ENCODE measurements around the gene MPV17.
A peak's percentile ranks its signal among the peaks of the same experiment; 100 is the strongest.
"Not testable (repeated sequence)": the region's sequence is repeated elsewhere in the genome, so short reads cannot be mapped to it uniquely, and the experiment has no call there.

The MPV17 gene

GRCh38 chr2:27322301-27322765 lies 564 bp downstream of the MPV17 start:
- no peak for DNase-seq

GRCh38 chr2:27320958-27321543 lies 1.8 kb downstream of the MPV17 start:
- no peak for DNase-seq

GRCh38 chr2:27319839-27320238 lies 3.1 kb downstream of the MPV17 start:
- not testable (repeated sequence) for DNase-seq

- DNase-seq, result no peak
Measured at GRCh38 chr2:27316655-27317412, 6.1 kb downstream of the MPV17 start.

GRCh38 chr2:27315122-27315521 lies 7.8 kb downstream of the MPV17 start:
- no peak for DNase-seq

GRCh38 chr2:27314709-27315108 lies 8.2 kb downstream of the MPV17 start:
- DNase-seq, result no peak

- no peak for DNase-seq
Measured at GRCh38 chr2:27313882-27314645, 8.8 kb downstream of the MPV17 start.

- no peak for DNase-seq
Measured at GRCh38 chr2:27312152-27312551, 10.7 kb downstream of the MPV17 start.

GRCh38 chr2:27309651-27310050 lies 13.2 kb downstream of the MPV17 start:
- DNase-seq, result no peak

- DNase-seq, result no peak
Measured at GRCh38 chr2:27308359-27308881, 14.5 kb downstream of the MPV17 start, which contains the start of gene UCN. Gene UCN (minus strand): TSS chr2:27308445. CDS start chr2:27307895, 550 bp downstream.

- DNase-seq, result no peak
Measured at GRCh38 chr2:27307545-27308358, 15.1 kb downstream of the MPV17 start.

GRCh38 chr2:27307287-27307544 lies 15.7 kb downstream of the MPV17 start:
- no peak for DNase-seq

GRCh38 chr2:27306573-27307286 lies 16.2 kb downstream of the MPV17 start:
- DNase-seq, result peak; percentile 37

GRCh38 chr2:27306136-27306535 lies 16.8 kb downstream of the MPV17 start:
- no peak for DNase-seq

- DNase-seq, result no peak
Measured at GRCh38 chr2:27305516-27305915, 17.4 kb downstream of the MPV17 start.

- no peak for DNase-seq
Measured at GRCh38 chr2:27304488-27305240, 18.2 kb downstream of the MPV17 start.

- DNase-seq, result no peak
Measured at GRCh38 chr2:27303093-27304025, 19.5 kb downstream of the MPV17 start.

GRCh38 chr2:27300606-27301005 lies 22.3 kb downstream of the MPV17 start:
- DNase-seq, result not testable (repeated sequence)

GRCh38 chr2:27298391-27299080 lies 24.4 kb downstream of the MPV17 start:
- no peak for DNase-seq

- no peak for DNase-seq
Measured at GRCh38 chr2:27297195-27297594, 25.7 kb downstream of the MPV17 start.
